ENCODE measurements around the gene UFM1.

UFM1 gene

DNA sequence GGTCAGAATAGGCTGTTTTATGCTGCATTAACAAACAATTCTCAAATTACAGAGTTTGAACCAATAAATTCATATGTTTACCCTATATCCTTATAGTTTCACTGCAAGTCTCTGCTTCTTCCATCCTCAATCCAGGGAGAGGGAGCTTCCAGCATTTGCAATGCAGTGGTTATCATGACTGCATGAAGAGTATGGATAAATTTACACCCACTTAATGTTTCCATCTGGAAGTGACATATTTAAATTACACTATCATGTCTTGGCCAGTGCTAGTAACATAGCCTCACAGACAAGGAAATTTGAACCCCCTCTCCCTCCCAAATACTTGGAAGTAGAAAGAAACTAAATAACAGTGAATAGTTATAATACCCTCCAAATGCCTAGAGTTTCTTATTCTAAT lies 33.5 kb upstream of the UFM1 start:
- TF ChIP-seq CTCF (IDR thresholded peaks at IDR 0.05): no peak
- no peak overlapping the region for H3K4me2 ChIP-seq (ENCODE audit: low read length)

GRCh38 chr13:38321654-38322053 lies 28.0 kb upstream of the UFM1 start:
- Histone ChIP-seq H3K27ac (no peak overlapping the region), H3K4me2 (ENCODE audit: low read length) (no peak overlapping the region), H2AFZ (no peak overlapping the region)

More for the DNA sequence above, 33.5 kb upstream of the UFM1 start:
- Histone ChIP-seq H3K36me3 (ENCODE audit: control insufficient read depth, insufficient read depth, low read length) (no peaks in the 10 kb centered on the region), H3K4me1 (no peaks in the 10 kb centered on the region), H3K27ac (no peak overlapping the region), H3K27me3 (ENCODE audit: control insufficient read depth, insufficient read depth, low read length) (no peaks in the 10 kb centered on the region), H2AFZ (no peak overlapping the region), H3K9me3 (ENCODE audit: control insufficient read depth, low read length) (no peaks in the 10 kb centered on the region), H3K79me2 (no peaks in the 10 kb centered on the region), H3K9ac (no peak overlapping the region), H3K4me3 (ENCODE audit: low read depth, low read length) (no peak overlapping the region)

DNA sequence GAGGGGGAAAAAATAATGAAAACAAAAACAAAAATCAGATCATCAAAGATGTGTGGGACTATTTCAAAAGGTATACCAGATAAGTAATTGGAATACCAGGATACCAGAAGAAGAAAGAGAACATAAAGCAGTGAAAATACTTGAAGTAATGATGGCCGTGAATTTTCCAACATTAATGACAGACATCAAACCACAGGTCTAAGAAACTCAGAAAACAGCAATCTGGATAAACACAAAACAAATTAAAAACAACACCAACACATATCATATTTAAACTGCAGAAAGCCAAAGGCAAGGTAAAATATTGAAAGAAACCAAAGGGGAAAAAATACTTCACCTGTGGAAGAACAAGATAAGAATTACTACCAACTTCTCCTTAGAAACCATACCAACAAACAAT lies 24.2 kb upstream of the UFM1 start:
- H2AFZ ChIP-seq: no peak overlapping the region
- no peak overlapping the region for H3K9ac ChIP-seq
- H3K4me1 ChIP-seq: no peaks in the 10 kb centered on the region
- TF ChIP-seq CTCF (IDR thresholded peaks at IDR 0.05): no peak
- H3K4me2 ChIP-seq (ENCODE audit: low read length): no peak overlapping the region
- H3K27ac ChIP-seq: no peak overlapping the region
- no peaks in the 10 kb centered on the region for H3K9me3 ChIP-seq (ENCODE audit: control insufficient read depth, low read length)
- H3K27me3 ChIP-seq (ENCODE audit: control insufficient read depth, insufficient read depth, low read length): no peaks in the 10 kb centered on the region
- no peaks in the 10 kb centered on the region for H3K36me3 ChIP-seq (ENCODE audit: control insufficient read depth, insufficient read depth, low read length)
- H3K4me3 ChIP-seq (ENCODE audit: low read depth, low read length): no peak overlapping the region
- no peaks in the 10 kb centered on the region for H3K79me2 ChIP-seq

More at GRCh38 chr13:38321654-38322053, 28.0 kb upstream of the UFM1 start:
- Histone ChIP-seq H3K9ac (no peak overlapping the region), H3K9me3 (ENCODE audit: control insufficient read depth, low read length) (no peaks in the 10 kb centered on the region), H3K79me2 (no peaks in the 10 kb centered on the region), H3K4me1 (no peaks in the 10 kb centered on the region), H3K36me3 (ENCODE audit: control insufficient read depth, insufficient read depth, low read length) (no peaks in the 10 kb centered on the region), H3K27me3 (ENCODE audit: control insufficient read depth, insufficient read depth, low read length) (no peaks in the 10 kb centered on the region), H3K4me3 (ENCODE audit: low read depth, low read length) (no peak overlapping the region)
- TF ChIP-seq CTCF (IDR thresholded peaks at IDR 0.05): no peak

- TF ChIP-seq CTCF (IDR thresholded peaks at IDR 0.05): no peak
- Histone ChIP-seq H3K4me1 (no peaks in the 10 kb centered on the region), H2AFZ (no peak overlapping the region)
Observed at GRCh38 chr13:38328699-38329098, 21.0 kb upstream of the UFM1 start.

GRCh38 chr13:38334845-38335244 lies 14.8 kb upstream of the UFM1 start:
- Histone ChIP-seq H3K9me3 (ENCODE audit: control insufficient read depth, low read length) (no peaks in the 10 kb centered on the region), H3K4me2 (ENCODE audit: low read length) (no peak overlapping the region), H3K4me1 (no peaks in the 10 kb centered on the region), H3K4me3 (ENCODE audit: low read depth, low read length) (no peak overlapping the region), H3K9ac (no peak overlapping the region), H3K27me3 (ENCODE audit: control insufficient read depth, insufficient read depth, low read length) (no peaks in the 10 kb centered on the region), H3K79me2 (no peaks in the 10 kb centered on the region), H3K36me3 (ENCODE audit: control insufficient read depth, insufficient read depth, low read length) (no peaks in the 10 kb centered on the region), H2AFZ (no peak overlapping the region), H3K27ac (no peak overlapping the region)
- no peak for TF ChIP-seq CTCF (IDR thresholded peaks at IDR 0.05)

More at GRCh38 chr13:38328699-38329098, 21.0 kb upstream of the UFM1 start:
- Histone ChIP-seq H3K27ac (no peak overlapping the region), H3K4me2 (ENCODE audit: low read length) (no peak overlapping the region), H3K9me3 (ENCODE audit: control insufficient read depth, low read length) (no peaks in the 10 kb centered on the region), H3K27me3 (ENCODE audit: control insufficient read depth, insufficient read depth, low read length) (no peaks in the 10 kb centered on the region), H3K36me3 (ENCODE audit: control insufficient read depth, insufficient read depth, low read length) (no peaks in the 10 kb centered on the region), H3K79me2 (no peaks in the 10 kb centered on the region), H3K9ac (no peak overlapping the region), H3K4me3 (ENCODE audit: low read depth, low read length) (no peak overlapping the region)
